ENCODE results near the gene ITK. TPM values are rescaled to one million over a fixed set of nuclear protein-coding genes. Genes with fewer than 3 reads are reported as not detected.

Gene ITK
- total RNA-seq, 1 donor from 2014 or later: not detected

- Mint-ChIP-seq H3K27me3 (ENCODE audit: insufficient read depth, low read depth) (peaks cover 4% of the 10 kb centered on the region), H3K9me3 (no peaks in the 10 kb centered on the region), H3K36me3 (no peaks in the 10 kb centered on the region), H3K4me1 (peaks cover 8% of the 10 kb centered on the region), H3K4me3 (no peak overlapping the region), H3K27ac (no peak overlapping the region)
- no peaks in the 10 kb centered on the region for H3K79me2 ChIP-seq (ENCODE audit: low read depth)
- no peak overlapping the region for H3K27ac ChIP-seq
- peaks cover 4% of the 10 kb centered on the region for H3F3A ChIP-seq (ENCODE audit: low read depth)
- H2AFZ ChIP-seq (replicated peaks): no peak overlapping the region
- no peak overlapping the region for H3K4me3 ChIP-seq
- no peaks in the 10 kb centered on the region for H3K36me3 ChIP-seq
- H3K9me3 ChIP-seq (ENCODE audit: low read depth): no peaks in the 10 kb centered on the region
- H3K9ac ChIP-seq: no peak overlapping the region
- H4K20me1 ChIP-seq (ENCODE audit: low read depth): no peaks in the 10 kb centered on the region
- H3K27me3 ChIP-seq: no peaks in the 10 kb centered on the region
- no peak for TF ChIP-seq EZH2phosphoT487 (IDR thresholded peaks at IDR 0.05)
- no peak for TF ChIP-seq EZH2 (IDR thresholded peaks at IDR 0.05)
- no peak for TF ChIP-seq CTCF (IDR thresholded peaks at IDR 0.05)
- H3K4me2 ChIP-seq: no peak overlapping the region
- DNase-seq (ENCODE audit: low spot score): no peak
- peaks cover 10% of the 10 kb centered on the region for H3K4me1 ChIP-seq
Observed at GRCh38 chr5:157245886-157246285, 65.2 kb downstream of the ITK start.

DNA sequence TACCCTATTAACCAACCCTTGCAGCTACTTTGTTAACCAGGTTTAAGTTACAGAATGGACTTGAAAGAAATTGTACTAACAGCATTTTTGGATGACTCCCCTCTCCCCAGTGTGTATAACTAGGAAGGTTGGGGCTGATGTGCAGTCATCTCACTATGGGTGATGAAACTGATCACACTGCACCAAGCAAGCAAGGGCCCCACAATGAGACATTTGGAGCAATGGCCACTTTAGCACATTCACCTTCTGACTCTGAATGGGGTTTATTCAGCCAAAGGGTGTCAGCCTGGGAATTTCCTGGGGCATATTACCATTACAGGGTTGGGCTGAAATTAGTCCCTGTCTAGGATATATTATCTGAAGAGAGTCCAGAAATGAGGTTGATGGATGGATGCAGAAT lies 66.6 kb downstream of the ITK start:
- Mint-ChIP-seq H3K4me1 (peaks cover 8% of the 10 kb centered on the region), H3K36me3 (no peaks in the 10 kb centered on the region), H3K27ac (no peak overlapping the region), H3K27me3 (ENCODE audit: insufficient read depth, low read depth) (peaks cover 4% of the 10 kb centered on the region), H3K4me3 (no peak overlapping the region), H3K9me3 (no peaks in the 10 kb centered on the region)
- no peak overlapping the region for H3K27ac ChIP-seq
- H3K36me3 ChIP-seq: no peaks in the 10 kb centered on the region
- no peak overlapping the region for H3K9ac ChIP-seq
- H3F3A ChIP-seq (ENCODE audit: low read depth): peaks cover 4% of the 10 kb centered on the region
- H3K4me1 ChIP-seq: peaks cover 10% of the 10 kb centered on the region
- no peaks in the 10 kb centered on the region for H3K27me3 ChIP-seq
- H4K20me1 ChIP-seq (ENCODE audit: low read depth): no peaks in the 10 kb centered on the region
- H3K4me3 ChIP-seq: no peak overlapping the region
- DNase-seq (ENCODE audit: low spot score): no peak
- H3K79me2 ChIP-seq (ENCODE audit: low read depth): no peaks in the 10 kb centered on the region
- TF ChIP-seq EZH2phosphoT487 (IDR thresholded peaks at IDR 0.05) (no peak), CTCF (IDR thresholded peaks at IDR 0.05) (no peak), EZH2 (IDR thresholded peaks at IDR 0.05) (no peak)
- no peaks in the 10 kb centered on the region for H3K9me3 ChIP-seq (ENCODE audit: low read depth)
- H2AFZ ChIP-seq (replicated peaks): no peak overlapping the region
- no peak overlapping the region for H3K4me2 ChIP-seq

DNA sequence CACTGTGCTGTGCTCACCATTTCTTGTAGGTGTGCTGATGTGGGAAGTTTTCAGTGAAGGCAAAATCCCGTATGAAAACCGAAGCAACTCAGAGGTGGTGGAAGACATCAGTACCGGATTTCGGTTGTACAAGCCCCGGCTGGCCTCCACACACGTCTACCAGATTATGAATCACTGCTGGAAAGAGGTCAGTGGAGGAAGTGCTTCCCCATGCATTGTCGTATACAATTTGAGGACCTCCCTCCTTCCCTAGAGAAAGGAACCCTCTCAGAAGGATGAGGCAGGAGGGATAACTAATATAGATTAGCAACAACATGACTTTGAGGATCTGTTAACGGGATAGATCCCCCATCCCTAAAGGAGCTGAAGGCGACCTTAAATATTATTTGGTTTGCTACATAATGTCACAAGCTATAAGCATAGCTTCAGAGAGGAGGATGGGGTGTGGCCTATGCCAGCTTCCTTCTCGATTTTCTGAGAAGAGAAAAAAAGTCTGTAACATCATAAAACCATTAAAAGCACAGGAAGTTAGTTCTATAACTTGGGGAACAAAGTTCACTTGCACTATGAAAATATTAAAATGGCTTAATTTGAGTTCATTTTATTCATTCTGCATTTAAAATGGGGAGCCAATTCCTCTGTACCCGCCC lies 68.3 kb downstream of the ITK start:
- Histone ChIP-seq H3K4me2 (no peak overlapping the region), H3K27ac (no peak overlapping the region), H3K9ac (no peak overlapping the region), H3K27me3 (no peaks in the 10 kb centered on the region), H2AFZ (replicated peaks) (no peak overlapping the region), H3K36me3 (no peaks in the 10 kb centered on the region), H3F3A (ENCODE audit: low read depth) (peaks cover 4% of the 10 kb centered on the region), H3K9me3 (ENCODE audit: low read depth) (no peaks in the 10 kb centered on the region), H3K79me2 (ENCODE audit: low read depth) (no peaks in the 10 kb centered on the region), H3K4me3 (no peak overlapping the region), H4K20me1 (ENCODE audit: low read depth) (no peaks in the 10 kb centered on the region), H3K4me1 (peaks cover 10% of the 10 kb centered on the region)
- no peak for TF ChIP-seq EZH2phosphoT487 (IDR thresholded peaks at IDR 0.05)
- TF ChIP-seq EZH2 (IDR thresholded peaks at IDR 0.05): no peak
- TF ChIP-seq CTCF (IDR thresholded peaks at IDR 0.05): no peak
- Mint-ChIP-seq H3K27me3 (ENCODE audit: insufficient read depth, low read depth) (peaks cover 4% of the 10 kb centered on the region), H3K36me3 (no peaks in the 10 kb centered on the region), H3K27ac (no peak overlapping the region), H3K4me1 (peaks cover 10% of the 10 kb centered on the region), H3K4me3 (no peak overlapping the region), H3K9me3 (no peaks in the 10 kb centered on the region)
- DNase-seq (ENCODE audit: low spot score): no peak
